Calu3 (cell line): ENCODE measurements around the gene NT5C. TPM values are rescaled to one million over a fixed set of nuclear protein-coding genes. Genes with fewer than 3 reads are reported as not detected.

Experiments used
- BruUV-seq: library from RNA; stranded (reverse); fragments of 400-500 nt; replicated peaks from 2 replicates; lab custom pipeline; 2021; lab: Mats Ljungman, UMichigan
- CTCF ChIA-PET: fragments of 300-600 bp; sonication (Branson Sonifier 250); formaldehyde crosslinking; loops from one replicate; lab custom pipeline; 2022; ENCODE audit warnings: antibody characterized with exemption; lab: Charles Lee
- DNase-seq: peaks from one replicate; pipeline ENCODE4 v3.0.0; 2022
- H3K27ac Mint-ChIP-seq: one replicate; pipeline ENCODE4 v1.8.0; 2022; ENCODE audit warnings: mixed read lengths; ENCODE audit not compliant: unreplicated experiment
- H3K27me3 Mint-ChIP-seq: one replicate; pipeline ENCODE4 v1.8.0; 2022; ENCODE audit warnings: mixed read lengths; ENCODE audit not compliant: unreplicated experiment
- H3K36me3 Mint-ChIP-seq: one replicate; pipeline ENCODE4 v1.8.0; 2022; ENCODE audit warnings: mild to moderate bottlenecking, moderate library complexity, mixed read lengths; ENCODE audit not compliant: insufficient read depth, unreplicated experiment
- H3K4me1 Mint-ChIP-seq: one replicate; pipeline ENCODE4 v1.8.0; 2022; ENCODE audit warnings: mild to moderate bottlenecking, low read depth, mixed read lengths; ENCODE audit not compliant: unreplicated experiment
- H3K4me3 Mint-ChIP-seq: one replicate; pipeline ENCODE4 v1.8.0; 2022; ENCODE audit warnings: mild to moderate bottlenecking, low read depth, moderate library complexity, mixed read lengths; ENCODE audit not compliant: unreplicated experiment
- H3K9me3 Mint-ChIP-seq: one replicate; pipeline ENCODE4 v1.8.0; 2022; ENCODE audit warnings: low read depth, mixed read lengths; ENCODE audit not compliant: unreplicated experiment
- CTCF ChIP-seq: fragments of 200-600 bp; IDR thresholded peaks from one replicate; pipeline ENCODE4 v1.8.0; 2022; ENCODE audit warnings: antibody characterized with exemption; ENCODE audit not compliant: unreplicated experiment
- intact Hi-C: fragments of 100-400 bp; cut with micrococcal nuclease; formaldehyde crosslinking; loops from one replicate; pipeline ENCODE4 v1.10.0; 2022; ENCODE audit not compliant: unreplicated experiment
- total RNA-seq: library from RNA; stranded (reverse); gene quantifications from 2 replicates; pipeline ENCODE4 v1.2.3, GENCODE V29; 2022

NT5C gene
- total RNA-seq, 1 experiment from 2014 or later: 56.6 TPM

GRCh38 chr17:75125984-75126383 lies 5.6 kb downstream of the NT5C start:
- no peak for DNase-seq
- Mint-ChIP-seq H3K4me1 (peaks cover 33% of the 10 kb centered on the region), H3K9me3 (no peaks in the 10 kb centered on the region), H3K36me3 (peaks cover 53% of the 10 kb centered on the region), H3K4me3 (no peak overlapping the region), H3K27me3 (no peaks in the 10 kb centered on the region), H3K27ac (peak overlapping the region; percentile 17)
- CTCF ChIA-PET: no interaction called here
- no peak for TF ChIP-seq CTCF
- no TSS peak for BruUV-seq
- intact Hi-C loops: no loop called here

- peak; percentile 30 for DNase-seq
- Mint-ChIP-seq H3K36me3 (peaks cover 55% of the 10 kb centered on the region), H3K9me3 (no peaks in the 10 kb centered on the region), H3K4me3 (peak overlapping the region; percentile 53), H3K27me3 (no peaks in the 10 kb centered on the region), H3K27ac (peak overlapping the region; percentile 93), H3K4me1 (peaks cover 34% of the 10 kb centered on the region)
- TSS peak; percentile 91 for BruUV-seq
- CTCF ChIA-PET: interaction anchor here (0.6 to 1.8 kb wide), 6 partner anchors 11 to 146 kb away, joined by 3 to 12 read pairs (median 4); partner anchors contain the start of genes MIF4GD and NUP85
- no peak for TF ChIP-seq CTCF
- intact Hi-C loops: no loop called here
These were observed 6.8 kb downstream of the NT5C start for GRCh38 chr17:75124819-75125162.

- peak overlapping the region; percentile 93 for H3K27ac Mint-ChIP-seq
- DNase-seq: peak; percentile 96
- H3K4me3 Mint-ChIP-seq: peak overlapping the region; percentile 53
- no peak for TF ChIP-seq CTCF
- peaks cover 34% of the 10 kb centered on the region for H3K4me1 Mint-ChIP-seq
- intact Hi-C loops: no loop called here
- peaks cover 53% of the 10 kb centered on the region for H3K36me3 Mint-ChIP-seq
- CTCF ChIA-PET: interaction anchor here (0.6 to 1.8 kb wide), 11 partner anchors 10 to 288 kb away, joined by 3 to 12 read pairs (median 3); partner anchors contain the start of genes MIF4GD and NUP85
- H3K9me3 Mint-ChIP-seq: no peaks in the 10 kb centered on the region
- BruUV-seq: no TSS peak
- H3K27me3 Mint-ChIP-seq: no peaks in the 10 kb centered on the region
These were observed 7.3 kb downstream of the NT5C start for GRCh38 chr17:75124041-75124818.

- Mint-ChIP-seq H3K4me1 (peaks cover 35% of the 10 kb centered on the region), H3K4me3 (no peak overlapping the region), H3K27me3 (no peaks in the 10 kb centered on the region), H3K27ac (no peak overlapping the region), H3K9me3 (no peaks in the 10 kb centered on the region), H3K36me3 (peaks cover 57% of the 10 kb centered on the region)
- CTCF ChIA-PET: no interaction called here
- no peak for TF ChIP-seq CTCF
- intact Hi-C loops: no loop called here
- no TSS peak for BruUV-seq
- DNase-seq: no peak
These were observed 13.2 kb downstream of the NT5C start for GRCh38 chr17:75118307-75118706.
